GM12878 (cell line): ENCODE data around the gene PAM. TPM values are rescaled to one million over a fixed set of nuclear protein-coding genes. Genes with fewer than 3 reads are reported as not detected.

Experiments
- CHD4 ChIP-seq: fragments of 200-600 bp; sonication (generic); IDR thresholded peaks from 2 replicates; pipeline ENCODE4 v1.6.1; 2016; ENCODE audit warnings: mild to moderate bottlenecking
- IKZF2 ChIP-seq, 2 experiments: fragments of 450-650 bp; IDR thresholded peaks; 2 replicates each; pipeline ENCODE4 v1.6.1; 2017; ENCODE audit warnings: mild to moderate bottlenecking in 2 of 2, moderate library complexity in 2 of 2
- JUND ChIP-seq: IDR thresholded peaks from 2 replicates; pipeline ENCODE4 v1.6.1; 2012; ENCODE audit warnings: low read depth, mild to moderate bottlenecking, low read length, improper control_type of control experiment, moderate library complexity
- MEF2A ChIP-seq: IDR thresholded peaks from 2 replicates; pipeline ENCODE4 v1.6.1; 2011; ENCODE audit warnings: low read depth, mild to moderate bottlenecking, low read length, moderate library complexity; ENCODE audit not compliant: insufficient read depth
- MEF2B ChIP-seq: fragments of 450-650 bp; IDR thresholded peaks from 2 replicates; pipeline ENCODE4 v1.6.1; 2018; ENCODE audit warnings: mild to moderate bottlenecking, moderate library complexity; ENCODE audit not compliant: partially characterized antibody, poor library complexity, severe bottlenecking
- MYB ChIP-seq: fragments of 150-350 bp; IDR thresholded peaks from 2 replicates; pipeline ENCODE4 v1.6.1; 2014; ENCODE audit warnings: mild to moderate bottlenecking, low read depth, low read length, borderline replicate concordance
- NR2C2 ChIP-seq: IDR thresholded peaks from 2 replicates; pipeline ENCODE4 v1.6.1; 2011; ENCODE audit warnings: borderline replicate concordance, low read depth; ENCODE audit not compliant: control insufficient read depth, insufficient read length
- SUPT20H ChIP-seq: IDR thresholded peaks from 2 replicates; pipeline ENCODE4 v1.6.1; 2011; ENCODE audit warnings: low read depth, mild to moderate bottlenecking, low read length, moderate library complexity, borderline replicate concordance; ENCODE audit not compliant: control insufficient read depth
- ZNF207 ChIP-seq: fragments of 450-650 bp; IDR thresholded peaks from 2 replicates; pipeline ENCODE4 v1.6.1; 2014; ENCODE audit warnings: antibody characterized with exemption, mild to moderate bottlenecking, borderline replicate concordance
- ZNF24 ChIP-seq: fragments of 450-650 bp; IDR thresholded peaks from 2 replicates; pipeline ENCODE4 v1.6.1; 2017; ENCODE audit warnings: antibody characterized with exemption, mild to moderate bottlenecking
- polyA plus RNA-seq, 11 experiments: library from polyadenylated mRNA; depleted of rRNA in 4 of 11; unstranded in 6 of 11; stranded (reverse) in 5 of 11; fragments of >200 nt; fragmentation: Nextera tagmentation in 4 of 11; fragmentation: Illumina TruSeq in 1 of 11; extraction: Ambion mirVana in 4 of 11; extraction: Trizol in 1 of 11; gene quantifications; 1 replicate in 1 of 11; 2 replicates in 10 of 11; pipeline versions ENCODE4 v1.2.1 to v1.2.3, GENCODE V29; 2011 to 2016; ENCODE audit warnings: inconsistent platforms in 2 of 11, missing spikeins in 2 of 11, low read depth in 1 of 11
- total RNA-seq, 4 experiments: library from RNA; depleted of rRNA in 3 of 4; stranded (reverse); fragments of >200 nt in 3 of 4; fragmentation: Illumina TruSeq in 1 of 4; extraction: Trizol in 1 of 4; gene quantifications; 2 replicates each; pipeline versions ENCODE4 v1.2.1 to v1.2.3, GENCODE V29; 2013 to 2021
- TF ChIP-seq, protein P1 (sequence below): IDR thresholded peaks from 2 replicates; pipeline ENCODE4 v1.6.1; 2011; ENCODE audit warnings: borderline replicate concordance, low read depth, mild to moderate bottlenecking, moderate library complexity, low read length; ENCODE audit not compliant: insufficient read depth, poor library complexity, severe bottlenecking
- TF ChIP-seq, protein P2 (sequence below): IDR thresholded peaks from 2 replicates; pipeline ENCODE4 v1.6.1; 2012; ENCODE audit warnings: mild to moderate bottlenecking, low read depth, low read length
- TF ChIP-seq, protein P3 (sequence below): fragments of 450-650 bp; IDR thresholded peaks from 2 replicates; pipeline ENCODE4 v1.6.1; 2017; ENCODE audit warnings: low read depth, mild to moderate bottlenecking, moderate library complexity

Gene PAM
- total and polyA plus RNA-seq, 10 of the 15 experiments (the other 5 are each of a cell fraction or from before 2014, with no cell fraction given), result 5.5 to 72.5 (median 15.4) TPM

DNA sequence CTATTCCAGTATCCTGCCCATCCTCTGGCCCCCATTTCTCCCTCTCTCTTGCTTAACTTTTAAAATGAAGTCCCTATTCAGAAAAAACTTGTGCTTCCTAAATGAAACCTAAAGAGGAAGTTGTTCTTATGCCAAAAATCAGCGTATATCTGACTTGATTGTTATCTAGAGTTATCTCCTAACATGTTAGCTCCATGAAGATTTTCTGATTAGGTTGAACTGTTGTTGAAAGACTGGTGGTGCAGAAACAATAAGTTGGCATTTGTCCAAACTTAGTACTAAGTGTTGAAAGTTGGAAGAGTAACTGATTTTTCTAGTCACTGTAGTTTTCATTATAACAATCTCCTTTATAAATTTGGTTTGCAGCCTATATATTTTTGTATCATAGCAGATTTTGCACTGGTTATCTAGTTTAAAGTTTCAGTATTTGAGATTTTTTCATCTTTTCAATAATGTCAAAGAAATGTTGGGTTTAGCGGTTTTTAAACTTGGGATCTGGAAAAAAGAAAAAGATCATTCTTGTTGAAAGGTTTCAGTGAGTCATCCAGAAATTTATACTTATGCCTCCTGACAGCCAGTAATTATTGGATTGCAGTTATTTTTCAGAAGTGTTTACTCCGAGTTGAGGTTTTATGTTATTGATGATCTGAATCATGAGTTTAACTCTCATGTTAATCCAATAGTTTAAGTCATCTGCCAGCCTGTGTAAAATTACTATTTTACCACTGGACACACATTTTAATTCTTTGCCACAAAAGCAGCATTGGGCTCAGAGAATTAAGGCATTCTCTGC, 60.6 kb downstream of the PAM start (continued):
- TF ChIP-seq, protein P1, sequence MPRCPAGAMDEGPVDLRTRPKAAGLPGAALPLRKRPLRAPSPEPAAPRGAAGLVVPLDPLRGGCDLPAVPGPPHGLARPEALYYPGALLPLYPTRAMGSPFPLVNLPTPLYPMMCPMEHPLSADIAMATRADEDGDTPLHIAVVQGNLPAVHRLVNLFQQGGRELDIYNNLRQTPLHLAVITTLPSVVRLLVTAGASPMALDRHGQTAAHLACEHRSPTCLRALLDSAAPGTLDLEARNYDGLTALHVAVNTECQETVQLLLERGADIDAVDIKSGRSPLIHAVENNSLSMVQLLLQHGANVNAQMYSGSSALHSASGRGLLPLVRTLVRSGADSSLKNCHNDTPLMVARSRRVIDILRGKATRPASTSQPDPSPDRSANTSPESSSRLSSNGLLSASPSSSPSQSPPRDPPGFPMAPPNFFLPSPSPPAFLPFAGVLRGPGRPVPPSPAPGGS, result no peak
- TF ChIP-seq ZNF24 (no peak), CHD4 (no peak), MEF2A (no peak), ZNF207 (no peak), MEF2B (no peak), JUND (no peak), NR2C2 (no peak), MYB (no peak), SUPT20H (no peak), IKZF2 (IDR thresholded peaks at IDR 0.05) (no peak; a peak in 1 of 4 replicates)
- TF ChIP-seq, protein P2, sequence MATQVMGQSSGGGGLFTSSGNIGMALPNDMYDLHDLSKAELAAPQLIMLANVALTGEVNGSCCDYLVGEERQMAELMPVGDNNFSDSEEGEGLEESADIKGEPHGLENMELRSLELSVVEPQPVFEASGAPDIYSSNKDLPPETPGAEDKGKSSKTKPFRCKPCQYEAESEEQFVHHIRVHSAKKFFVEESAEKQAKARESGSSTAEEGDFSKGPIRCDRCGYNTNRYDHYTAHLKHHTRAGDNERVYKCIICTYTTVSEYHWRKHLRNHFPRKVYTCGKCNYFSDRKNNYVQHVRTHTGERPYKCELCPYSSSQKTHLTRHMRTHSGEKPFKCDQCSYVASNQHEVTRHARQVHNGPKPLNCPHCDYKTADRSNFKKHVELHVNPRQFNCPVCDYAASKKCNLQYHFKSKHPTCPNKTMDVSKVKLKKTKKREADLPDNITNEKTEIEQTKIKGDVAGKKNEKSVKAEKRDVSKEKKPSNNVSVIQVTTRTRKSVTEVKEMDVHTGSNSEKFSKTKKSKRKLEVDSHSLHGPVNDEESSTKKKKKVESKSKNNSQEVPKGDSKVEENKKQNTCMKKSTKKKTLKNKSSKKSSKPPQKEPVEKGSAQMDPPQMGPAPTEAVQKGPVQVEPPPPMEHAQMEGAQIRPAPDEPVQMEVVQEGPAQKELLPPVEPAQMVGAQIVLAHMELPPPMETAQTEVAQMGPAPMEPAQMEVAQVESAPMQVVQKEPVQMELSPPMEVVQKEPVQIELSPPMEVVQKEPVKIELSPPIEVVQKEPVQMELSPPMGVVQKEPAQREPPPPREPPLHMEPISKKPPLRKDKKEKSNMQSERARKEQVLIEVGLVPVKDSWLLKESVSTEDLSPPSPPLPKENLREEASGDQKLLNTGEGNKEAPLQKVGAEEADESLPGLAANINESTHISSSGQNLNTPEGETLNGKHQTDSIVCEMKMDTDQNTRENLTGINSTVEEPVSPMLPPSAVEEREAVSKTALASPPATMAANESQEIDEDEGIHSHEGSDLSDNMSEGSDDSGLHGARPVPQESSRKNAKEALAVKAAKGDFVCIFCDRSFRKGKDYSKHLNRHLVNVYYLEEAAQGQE, result no peak
- TF ChIP-seq, protein P3, sequence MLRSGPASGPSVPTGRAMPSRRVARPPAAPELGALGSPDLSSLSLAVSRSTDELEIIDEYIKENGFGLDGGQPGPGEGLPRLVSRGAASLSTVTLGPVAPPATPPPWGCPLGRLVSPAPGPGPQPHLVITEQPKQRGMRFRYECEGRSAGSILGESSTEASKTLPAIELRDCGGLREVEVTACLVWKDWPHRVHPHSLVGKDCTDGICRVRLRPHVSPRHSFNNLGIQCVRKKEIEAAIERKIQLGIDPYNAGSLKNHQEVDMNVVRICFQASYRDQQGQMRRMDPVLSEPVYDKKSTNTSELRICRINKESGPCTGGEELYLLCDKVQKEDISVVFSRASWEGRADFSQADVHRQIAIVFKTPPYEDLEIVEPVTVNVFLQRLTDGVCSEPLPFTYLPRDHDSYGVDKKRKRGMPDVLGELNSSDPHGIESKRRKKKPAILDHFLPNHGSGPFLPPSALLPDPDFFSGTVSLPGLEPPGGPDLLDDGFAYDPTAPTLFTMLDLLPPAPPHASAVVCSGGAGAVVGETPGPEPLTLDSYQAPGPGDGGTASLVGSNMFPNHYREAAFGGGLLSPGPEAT, result no peak
- TF ChIP-seq, all 136 proteins: peak for 0
